Activated CD4-positive, alpha-beta T cell treated with anti-CD3 and anti-CD28 coated beads, Interleukin-2, amount 50 U/mL, for 16 hours (primary cell): ENCODE measurements around the gene TBCD.
"Not testable (repeated sequence)": the region's sequence is repeated elsewhere in the genome, so short reads cannot be mapped to it uniquely, and the experiment has no call there.

Source experiments
- DNase-seq: peaks from one replicate; pipeline ENCODE4 v3.0.0-alpha.2; 2020

The TBCD gene

GRCh38 chr17:82978765-82979349, 227.0 kb downstream of the TBCD start:
- peak; percentile 73 for DNase-seq

DNA sequence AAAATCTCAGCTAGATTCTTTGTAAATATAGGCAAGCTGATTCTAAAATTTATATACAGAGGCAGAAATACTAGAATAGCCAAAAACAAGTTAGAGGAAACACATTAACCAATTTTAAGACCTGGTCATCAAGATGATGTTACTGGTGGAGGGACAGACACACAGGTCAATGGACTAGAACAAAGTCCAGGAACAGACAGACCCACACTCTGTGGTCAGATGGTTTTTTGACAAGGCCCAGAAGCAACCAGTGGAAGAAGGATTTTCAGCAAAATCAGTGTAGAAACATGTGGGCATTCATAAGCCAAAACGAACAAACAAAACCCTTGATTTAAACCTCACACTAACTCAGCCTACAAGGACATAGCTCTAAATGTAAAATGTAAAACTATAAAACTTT, 227.9 kb downstream of the TBCD start:
- DNase-seq: no peak

GRCh38 chr17:82980632-82981031, 228.8 kb downstream of the TBCD start:
- no peak for DNase-seq

- DNase-seq: no peak
Observed at GRCh38 chr17:82981141-82981730, 229.4 kb downstream of the TBCD start.

DNA sequence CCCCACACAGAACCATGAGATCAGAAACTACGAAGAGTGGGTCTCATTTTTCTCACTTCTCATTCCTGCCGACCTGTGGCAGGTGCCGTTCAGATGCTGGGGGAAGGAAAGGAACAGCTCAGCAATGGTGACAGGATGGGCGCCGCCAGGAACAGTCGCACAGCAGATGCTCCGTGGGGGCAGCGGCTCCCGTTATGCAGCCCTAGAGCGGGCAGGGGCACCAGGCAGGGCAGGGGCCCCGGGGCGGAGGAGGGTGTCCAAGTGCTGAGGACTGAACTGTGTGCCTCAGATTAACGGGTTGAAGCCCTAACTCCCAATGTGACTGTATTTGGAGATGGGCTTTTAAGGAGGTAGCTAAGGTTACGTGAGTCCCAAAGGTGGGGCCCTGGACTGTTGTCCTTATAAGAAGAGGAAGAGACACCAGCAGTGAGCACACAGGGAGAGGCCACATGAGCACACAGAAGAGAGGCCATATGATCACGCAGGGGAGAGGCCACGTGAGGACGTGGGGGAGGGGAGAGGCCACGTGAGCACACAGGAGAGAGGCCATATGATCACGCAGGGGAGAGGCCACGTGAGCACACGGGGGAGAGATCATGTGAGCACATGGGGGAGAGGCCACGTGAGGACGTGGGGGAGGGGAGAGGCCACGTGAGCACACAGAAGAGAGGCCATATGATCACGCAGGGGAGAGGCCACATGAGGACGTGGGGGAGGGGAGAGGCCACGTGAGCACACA, 231.8 kb downstream of the TBCD start:
- no peak for DNase-seq

DNA sequence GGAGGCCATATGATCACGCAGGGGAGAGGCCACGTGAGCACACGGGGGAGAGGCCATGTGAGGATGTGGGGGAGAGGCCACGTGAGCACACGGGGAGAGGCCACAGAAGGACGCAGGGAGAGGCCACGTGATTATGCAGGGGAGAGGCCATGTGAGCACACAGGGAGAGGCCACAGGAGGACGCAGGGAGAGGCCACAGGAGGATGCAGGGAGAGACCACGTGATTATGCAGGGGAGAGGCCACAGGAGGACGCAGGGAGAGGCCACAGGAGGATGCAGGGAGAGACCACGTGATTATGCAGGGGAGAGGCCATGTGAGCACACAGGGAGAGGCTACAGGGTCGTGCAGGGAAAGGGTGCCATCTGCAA, 232.4 kb downstream of the TBCD start:
- not testable (repeated sequence) for DNase-seq

DNA sequence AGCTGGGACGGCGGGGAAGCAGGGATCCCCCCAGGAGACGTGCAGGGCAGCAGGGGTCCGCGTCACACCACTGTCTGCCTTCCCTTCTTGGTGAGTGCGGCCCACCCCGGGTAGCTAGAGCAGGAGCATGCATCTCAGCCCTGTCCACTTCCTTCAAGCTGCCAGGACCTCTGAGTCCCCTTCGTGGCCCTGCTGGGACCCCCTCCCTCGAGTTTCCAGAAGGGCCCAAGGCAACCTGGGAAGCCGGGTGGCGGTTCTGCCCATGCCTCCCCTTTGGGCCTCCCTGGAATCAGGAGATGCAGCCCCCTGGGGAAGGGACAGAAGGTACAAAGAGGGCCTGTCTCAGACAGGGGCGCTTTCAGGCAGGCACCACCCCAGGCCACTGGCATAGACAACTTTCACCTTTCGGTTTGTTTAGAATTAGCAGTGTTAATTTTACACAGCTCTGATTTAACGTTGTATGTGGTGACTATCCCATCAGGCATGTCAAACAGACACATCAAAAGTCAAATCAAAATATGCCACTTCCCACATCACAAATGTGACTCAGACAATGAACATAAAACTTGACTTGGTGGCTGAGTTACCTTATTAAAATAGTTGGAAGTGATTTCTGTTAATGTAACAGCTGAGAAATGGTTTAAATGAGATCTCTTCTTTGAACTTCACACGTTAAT, 233.0 kb downstream of the TBCD start:
- no peak for DNase-seq

DNA sequence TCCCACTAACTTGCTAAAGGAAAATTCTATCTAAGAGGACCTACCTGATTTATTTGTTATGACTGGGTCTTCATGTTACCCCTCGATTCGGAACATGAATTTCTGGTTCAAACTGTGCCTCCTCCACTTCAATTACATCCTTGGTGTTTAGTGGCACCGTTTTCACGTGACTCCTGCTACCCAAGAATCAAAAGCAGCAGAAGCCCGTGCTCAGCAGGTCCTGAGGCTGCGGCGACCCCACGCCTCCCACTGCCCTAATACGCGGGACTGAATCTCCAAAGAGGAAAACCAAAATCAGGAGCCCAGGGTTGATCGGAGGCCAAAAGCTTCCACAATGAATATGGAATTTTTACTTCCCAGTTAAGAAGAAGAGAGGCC, 233.6 kb downstream of the TBCD start:
- no peak for DNase-seq

- peak; percentile 51 for DNase-seq
Observed at GRCh38 chr17:82985973-82986372, 234.1 kb downstream of the TBCD start.

DNA sequence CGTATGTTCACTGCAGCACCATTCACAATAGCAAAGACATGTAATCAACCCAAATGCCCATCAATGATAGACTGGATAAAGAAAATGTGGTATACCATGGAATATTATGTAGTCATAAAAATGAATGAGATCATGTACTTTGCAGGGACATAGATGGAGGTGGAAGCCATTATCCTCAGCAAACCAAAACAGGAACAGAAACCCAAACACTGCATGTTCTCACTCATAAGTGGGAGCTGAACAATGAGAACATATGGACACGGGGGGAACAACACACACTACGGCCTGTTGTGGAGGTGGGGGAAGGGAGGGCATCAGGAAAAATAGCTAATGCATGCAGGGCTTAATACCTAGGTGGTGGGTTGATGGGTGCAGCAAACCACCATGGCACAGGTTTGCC, 237.2 kb downstream of the TBCD start:
- not testable (repeated sequence) for DNase-seq

- DNase-seq: no peak
Observed at GRCh38 chr17:82989881-82990280, 238.0 kb downstream of the TBCD start.

GRCh38 chr17:82993005-82993404, 241.1 kb downstream of the TBCD start:
- no peak for DNase-seq
